ENCODE measurements around the gene UGGT2.

DNA sequence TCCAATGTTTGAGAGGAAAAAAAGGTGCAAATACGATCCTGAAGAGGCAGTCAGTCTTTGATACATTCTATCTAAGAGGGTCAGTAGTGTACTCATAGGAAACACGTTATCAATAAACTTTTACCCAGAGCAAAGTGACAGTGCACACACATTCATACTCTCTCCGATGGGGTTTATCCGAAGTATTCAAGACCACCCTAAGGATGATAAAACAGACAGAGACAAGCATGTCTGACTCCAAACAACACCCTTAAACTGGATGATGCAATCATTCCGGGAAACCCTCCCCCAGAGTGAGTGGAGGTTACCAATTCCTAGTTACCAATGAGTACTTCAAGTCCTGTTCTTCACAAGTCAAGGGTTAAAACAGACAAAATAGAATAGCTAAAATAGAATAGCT is 297.1 kb downstream of the UGGT2 start:
- TF ChIP-seq, protein P1, sequence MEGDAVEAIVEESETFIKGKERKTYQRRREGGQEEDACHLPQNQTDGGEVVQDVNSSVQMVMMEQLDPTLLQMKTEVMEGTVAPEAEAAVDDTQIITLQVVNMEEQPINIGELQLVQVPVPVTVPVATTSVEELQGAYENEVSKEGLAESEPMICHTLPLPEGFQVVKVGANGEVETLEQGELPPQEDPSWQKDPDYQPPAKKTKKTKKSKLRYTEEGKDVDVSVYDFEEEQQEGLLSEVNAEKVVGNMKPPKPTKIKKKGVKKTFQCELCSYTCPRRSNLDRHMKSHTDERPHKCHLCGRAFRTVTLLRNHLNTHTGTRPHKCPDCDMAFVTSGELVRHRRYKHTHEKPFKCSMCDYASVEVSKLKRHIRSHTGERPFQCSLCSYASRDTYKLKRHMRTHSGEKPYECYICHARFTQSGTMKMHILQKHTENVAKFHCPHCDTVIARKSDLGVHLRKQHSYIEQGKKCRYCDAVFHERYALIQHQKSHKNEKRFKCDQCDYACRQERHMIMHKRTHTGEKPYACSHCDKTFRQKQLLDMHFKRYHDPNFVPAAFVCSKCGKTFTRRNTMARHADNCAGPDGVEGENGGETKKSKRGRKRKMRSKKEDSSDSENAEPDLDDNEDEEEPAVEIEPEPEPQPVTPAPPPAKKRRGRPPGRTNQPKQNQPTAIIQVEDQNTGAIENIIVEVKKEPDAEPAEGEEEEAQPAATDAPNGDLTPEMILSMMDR (IDR thresholded peaks at IDR 0.05; ENCODE audit: low read depth, low read length, poor library complexity, severe bottlenecking): no peak
- TF ChIP-seq EZH2phosphoT487 (IDR thresholded peaks at IDR 0.05; ENCODE audit: borderline replicate concordance, low read length): no peak

Measured in DOHH2 (cell line).